Stimulated activated CD4-positive, alpha-beta T cell treated with anti-CD3 and anti-CD28 coated beads, Interleukin-15, amount 100 ng/mL, for 1 hour (primary cell): Measurements from ENCODE around the gene DCLK1.

Experiments
- DNase-seq, 2 donors: peaks; one replicate each; pipeline ENCODE4 v3.0.0-alpha.2; 2020; ENCODE audit warnings: low read depth in 1 of 2, low spot score in 1 of 2

Gene DCLK1

GRCh38 chr13:35838356-35838755, 292.8 kb downstream of the DCLK1 start:
- no peak for DNase-seq

- DNase-seq, result no peak
Measured at GRCh38 chr13:35836446-35836845, 294.7 kb downstream of the DCLK1 start.

GRCh38 chr13:35835989-35836388, 295.2 kb downstream of the DCLK1 start:
- no peak for DNase-seq

GRCh38 chr13:35833608-35834275, 297.4 kb downstream of the DCLK1 start:
- DNase-seq, result no peak

- no peak for DNase-seq
Measured at GRCh38 chr13:35833031-35833430, 298.2 kb downstream of the DCLK1 start.

- no peak for DNase-seq
Measured at GRCh38 chr13:35832551-35832950, 298.6 kb downstream of the DCLK1 start.

GRCh38 chr13:35830850-35831450, 300.2 kb downstream of the DCLK1 start:
- no peak for DNase-seq

GRCh38 chr13:35826626-35827254, 304.4 kb downstream of the DCLK1 start:
- no peak for DNase-seq

- DNase-seq, result no peak
Measured at GRCh38 chr13:35824825-35825224, 306.4 kb downstream of the DCLK1 start.

GRCh38 chr13:35824395-35824794, 306.8 kb downstream of the DCLK1 start:
- no peak for DNase-seq

- DNase-seq, result no peak
Measured at GRCh38 chr13:35822666-35823065, 308.5 kb downstream of the DCLK1 start.

- no peak for DNase-seq
Measured at GRCh38 chr13:35818633-35819067, 312.5 kb downstream of the DCLK1 start.

- no peak for DNase-seq
Measured at GRCh38 chr13:35817642-35818607, 313.3 kb downstream of the DCLK1 start.

GRCh38 chr13:35814605-35815011, 316.6 kb downstream of the DCLK1 start:
- no peak for DNase-seq

GRCh38 chr13:35812736-35813135, 318.4 kb downstream of the DCLK1 start:
- no peak for DNase-seq

GRCh38 chr13:35810321-35810720, 320.9 kb downstream of the DCLK1 start:
- DNase-seq, result no peak

GRCh38 chr13:35808846-35809245, 322.3 kb downstream of the DCLK1 start:
- DNase-seq, result no peak

GRCh38 chr13:35804901-35805300, 326.3 kb downstream of the DCLK1 start:
- DNase-seq, result no peak

- DNase-seq, result no peak
Measured at GRCh38 chr13:35797991-35798390, 333.2 kb downstream of the DCLK1 start.

- DNase-seq, result no peak
Measured at GRCh38 chr13:35797244-35797643, 333.9 kb downstream of the DCLK1 start.

- DNase-seq, result no peak
Measured at GRCh38 chr13:35796623-35797022, 334.6 kb downstream of the DCLK1 start.
